Inferior parietal cortex (tissue), 1 donor: Measurements from ENCODE around the gene C5orf47.
A peak's percentile ranks its signal among the peaks of the same experiment; 100 is the strongest.

Experiments used
- DNase-seq: peaks from one replicate; pipeline ENCODE4 v3.0.0-alpha.2; 2016; ENCODE audit errors: extremely low spot score

The C5orf47 gene

GRCh38 chr5:173988554-173989431, at the start of gene C5orf47:
Gene C5orf47 (plus strand): TSS chr5:173989170. CDS start chr5:173989264, 94 bp downstream.
- DNase-seq = no peak

- DNase-seq = no peak
These were observed 48.7 kb upstream of the C5orf47 start for GRCh38 chr5:173940269-173940668.

- no peak for DNase-seq
These were observed 47.9 kb upstream of the C5orf47 start for GRCh38 chr5:173941102-173941501.

GRCh38 chr5:173941758-173942401, 47.1 kb upstream of the C5orf47 start:
- DNase-seq = no peak

GRCh38 chr5:173944511-173944910, 44.5 kb upstream of the C5orf47 start:
- no peak for DNase-seq

GRCh38 chr5:173945160-173945559, 43.8 kb upstream of the C5orf47 start:
- no peak for DNase-seq

- no peak for DNase-seq
These were observed 42.6 kb upstream of the C5orf47 start for GRCh38 chr5:173946323-173946722.

GRCh38 chr5:173950829-173951228, 38.1 kb upstream of the C5orf47 start:
- no peak for DNase-seq

- no peak for DNase-seq
These were observed 35.4 kb upstream of the C5orf47 start for GRCh38 chr5:173953528-173954090.

- no peak for DNase-seq
These were observed 34.1 kb upstream of the C5orf47 start for GRCh38 chr5:173954671-173955521.

- DNase-seq = no peak
These were observed 28.0 kb upstream of the C5orf47 start for GRCh38 chr5:173960986-173961385.

GRCh38 chr5:173961418-173961817, 27.6 kb upstream of the C5orf47 start:
- DNase-seq = no peak

GRCh38 chr5:173962436-173962972, 26.5 kb upstream of the C5orf47 start:
- no peak for DNase-seq

- peak; percentile 70 for DNase-seq
These were observed 25.7 kb upstream of the C5orf47 start for GRCh38 chr5:173963182-173963838.

- peak; percentile 58 for DNase-seq
These were observed 25.0 kb upstream of the C5orf47 start for GRCh38 chr5:173963867-173964441.

- no peak for DNase-seq
These were observed 24.5 kb upstream of the C5orf47 start for GRCh38 chr5:173964506-173964905.

GRCh38 chr5:173967241-173967640, 21.7 kb upstream of the C5orf47 start:
- DNase-seq = no peak

- DNase-seq = peak; percentile 48
These were observed 20.7 kb upstream of the C5orf47 start for GRCh38 chr5:173968154-173968797.

GRCh38 chr5:173969167-173970049, 19.6 kb upstream of the C5orf47 start:
- no peak for DNase-seq
